ENCODE data around the gene MPV17L2. TPM values are rescaled to one million over a fixed set of nuclear protein-coding genes. Genes with fewer than 3 reads are reported as not detected.

MPV17L2 gene
- total RNA-seq, 4 donors from 2014 or later, result 13.8 to 30.7 (median 22.4) TPM

GRCh38 chr19:18229915-18230314, 36.9 kb downstream of the MPV17L2 start:
- no peaks in the 10 kb centered on the region for H3K36me3 ChIP-seq
- H3K4me3 ChIP-seq, result no peak overlapping the region
- H3K27me3 ChIP-seq, result peaks cover 100% of the 10 kb centered on the region
- 64 to 72% methylated on average over 2 of the region's 4 CpGs for WGBS, 2 donors (ENCODE audit: low coverage in 1 of 2)
- no peak for TF ChIP-seq EP300 (IDR thresholded peaks at IDR 0.05)
- no peak for TF ChIP-seq CTCF (IDR thresholded peaks at IDR 0.05)
- TF ChIP-seq POLR2A (IDR thresholded peaks at IDR 0.05), result no peak
- TF ChIP-seq POLR2AphosphoS5 (IDR thresholded peaks at IDR 0.05), result no peak
- no peak overlapping the region for H3K27ac ChIP-seq
- peaks cover 0 to 17% (median 0%) of the 10 kb centered on the region in 3 donors for H3K9me3 ChIP-seq
- H3K4me1 ChIP-seq, result peaks cover 0 to 22% (median 13%) of the 10 kb centered on the region in 3 donors
- no peak for ATAC-seq

GRCh38 chr19:18230941-18231734, 38.1 kb downstream of the MPV17L2 start:
- no peaks in the 10 kb centered on the region for H3K36me3 ChIP-seq
- H3K4me1 ChIP-seq, result peaks cover 0 to 9% (median 2%) of the 10 kb centered on the region in 3 donors
- ATAC-seq, result no peak
- TF ChIP-seq POLR2A (IDR thresholded peaks at IDR 0.05) (no peak), EP300 (IDR thresholded peaks at IDR 0.05) (no peak), CTCF (IDR thresholded peaks at IDR 0.05) (no peak), POLR2AphosphoS5 (IDR thresholded peaks at IDR 0.05) (no peak)
- no peak overlapping the region for H3K4me3 ChIP-seq
- H3K9me3 ChIP-seq, result peaks cover 0 to 17% (median 0%) of the 10 kb centered on the region in 3 donors
- H3K27ac ChIP-seq, result no peak overlapping the region
- H3K27me3 ChIP-seq, result peaks cover 100% of the 10 kb centered on the region
- 0 to 40% methylated on average over 1 to 2 of the region's 18 CpGs for WGBS, 2 donors (ENCODE audit: low coverage in 1 of 2)

- Histone ChIP-seq H3K9me3 (peaks cover 0 to 17% (median 0%) of the 10 kb centered on the region in 3 donors), H3K4me1 (peaks cover 0 to 6% (median 0%) of the 10 kb centered on the region in 3 donors), H3K27me3 (peaks cover 100% of the 10 kb centered on the region), H3K4me3 (no peak overlapping the region), H3K36me3 (no peaks in the 10 kb centered on the region), H3K27ac (no peak overlapping the region)
- TF ChIP-seq POLR2A (IDR thresholded peaks at IDR 0.05), result no peak
- TF ChIP-seq EP300 (IDR thresholded peaks at IDR 0.05), result no peak
- no peak for TF ChIP-seq CTCF (IDR thresholded peaks at IDR 0.05)
- TF ChIP-seq POLR2AphosphoS5 (IDR thresholded peaks at IDR 0.05), result no peak
- no CpG with 5 or more reads among the region's 4 CpGs for WGBS, 2 donors (ENCODE audit: low coverage in 1 of 2)
- ATAC-seq, result no peak
These were observed 38.8 kb downstream of the MPV17L2 start for GRCh38 chr19:18231775-18232174.

GRCh38 chr19:18232540-18233223, 39.7 kb downstream of the MPV17L2 start:
- H3K27me3 ChIP-seq, result peaks cover 97% of the 10 kb centered on the region
- no CpG with 5 or more reads among the region's 46 CpGs for WGBS, 2 donors (ENCODE audit: low coverage in 1 of 2)

More at GRCh38 chr19:18232540-18233223, 39.7 kb downstream of the MPV17L2 start:
- Histone ChIP-seq H3K27ac (no peak overlapping the region), H3K4me1 (peaks cover 0 to 6% (median 0%) of the 10 kb centered on the region in 3 donors), H3K36me3 (no peaks in the 10 kb centered on the region), H3K9me3 (peaks cover 0 to 17% (median 0%) of the 10 kb centered on the region in 3 donors), H3K4me3 (no peak overlapping the region)
- ATAC-seq, result no peak
- TF ChIP-seq POLR2A (IDR thresholded peaks at IDR 0.05), result no peak
- no peak for TF ChIP-seq CTCF (IDR thresholded peaks at IDR 0.05)
- TF ChIP-seq EP300 (IDR thresholded peaks at IDR 0.05), result no peak
- TF ChIP-seq POLR2AphosphoS5 (IDR thresholded peaks at IDR 0.05), result no peak
